Measurements from ENCODE around the gene MEIOB.
"Not testable (repeated sequence)": the region's sequence is repeated elsewhere in the genome, so short reads cannot be mapped to it uniquely, and the experiment has no call there.

The MEIOB gene

GRCh38 chr16:1808691-1809090, 63.3 kb downstream of the MEIOB start:
- no peak overlapping the region for H3K4me3 ChIP-seq (ENCODE audit: low read depth, low read length)
- in situ Hi-C loops (cut with HindIII; ENCODE audit: low sequenced_read_pairs): no loop called here
- TF ChIP-seq, protein P1, sequence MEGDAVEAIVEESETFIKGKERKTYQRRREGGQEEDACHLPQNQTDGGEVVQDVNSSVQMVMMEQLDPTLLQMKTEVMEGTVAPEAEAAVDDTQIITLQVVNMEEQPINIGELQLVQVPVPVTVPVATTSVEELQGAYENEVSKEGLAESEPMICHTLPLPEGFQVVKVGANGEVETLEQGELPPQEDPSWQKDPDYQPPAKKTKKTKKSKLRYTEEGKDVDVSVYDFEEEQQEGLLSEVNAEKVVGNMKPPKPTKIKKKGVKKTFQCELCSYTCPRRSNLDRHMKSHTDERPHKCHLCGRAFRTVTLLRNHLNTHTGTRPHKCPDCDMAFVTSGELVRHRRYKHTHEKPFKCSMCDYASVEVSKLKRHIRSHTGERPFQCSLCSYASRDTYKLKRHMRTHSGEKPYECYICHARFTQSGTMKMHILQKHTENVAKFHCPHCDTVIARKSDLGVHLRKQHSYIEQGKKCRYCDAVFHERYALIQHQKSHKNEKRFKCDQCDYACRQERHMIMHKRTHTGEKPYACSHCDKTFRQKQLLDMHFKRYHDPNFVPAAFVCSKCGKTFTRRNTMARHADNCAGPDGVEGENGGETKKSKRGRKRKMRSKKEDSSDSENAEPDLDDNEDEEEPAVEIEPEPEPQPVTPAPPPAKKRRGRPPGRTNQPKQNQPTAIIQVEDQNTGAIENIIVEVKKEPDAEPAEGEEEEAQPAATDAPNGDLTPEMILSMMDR (IDR thresholded peaks at IDR 0.05; ENCODE audit: low read depth, low read length, missing control alignments): no peak
- no peak for DNase-seq (ENCODE audit: low read depth)

GRCh38 chr16:1807626-1808025, 64.3 kb downstream of the MEIOB start:
- TF ChIP-seq, protein P1 (IDR thresholded peaks at IDR 0.05; ENCODE audit: low read depth, low read length, missing control alignments): no peak
- in situ Hi-C loops (cut with HindIII; ENCODE audit: low sequenced_read_pairs): no loop called here
- DNase-seq (ENCODE audit: low read depth): no peak
- H3K4me3 ChIP-seq (ENCODE audit: low read depth, low read length): no peak overlapping the region

GRCh38 chr16:1800701-1801100, 71.3 kb downstream of the MEIOB start:
- no peak overlapping the region for H3K4me3 ChIP-seq (ENCODE audit: low read depth, low read length)
- TF ChIP-seq, protein P1 (IDR thresholded peaks at IDR 0.05; ENCODE audit: low read depth, low read length, missing control alignments): no peak
- in situ Hi-C loops (cut with HindIII; ENCODE audit: low sequenced_read_pairs): no loop called here
- DNase-seq (ENCODE audit: low read depth): no peak

GRCh38 chr16:1799263-1799662, 72.7 kb downstream of the MEIOB start:
- DNase-seq (ENCODE audit: low read depth); in situ Hi-C loops (cut with HindIII; ENCODE audit: low sequenced_read_pairs); H3K4me3 ChIP-seq (ENCODE audit: low read depth, low read length): not testable (repeated sequence)

- TF ChIP-seq, protein P1 (IDR thresholded peaks at IDR 0.05; ENCODE audit: low read depth, low read length, missing control alignments): no peak
- no peak overlapping the region for H3K4me3 ChIP-seq (ENCODE audit: low read depth, low read length)
- in situ Hi-C loops (cut with HindIII; ENCODE audit: low sequenced_read_pairs): no loop called here
- no peak for DNase-seq (ENCODE audit: low read depth)
Measured at GRCh38 chr16:1794908-1795666, 76.9 kb downstream of the MEIOB start.

- DNase-seq (ENCODE audit: low read depth): no peak
- TF ChIP-seq, protein P1 (IDR thresholded peaks at IDR 0.05; ENCODE audit: low read depth, low read length, missing control alignments): no peak
- in situ Hi-C loops (cut with HindIII; ENCODE audit: low sequenced_read_pairs): no loop called here
- H3K4me3 ChIP-seq (ENCODE audit: low read depth, low read length): no peak overlapping the region
Measured at GRCh38 chr16:1794221-1794871, 77.6 kb downstream of the MEIOB start.

GRCh38 chr16:1793578-1794220, 78.3 kb downstream of the MEIOB start, which contains the start of gene IGFALS:
Gene IGFALS (minus strand): TSS chr16:1793705. CDS start chr16:1793652, 53 bp downstream.
- no peak for DNase-seq (ENCODE audit: low read depth)
- H3K4me3 ChIP-seq (ENCODE audit: low read depth, low read length): no peak within 1 kb of the TSS
- TF ChIP-seq, protein P1 (IDR thresholded peaks at IDR 0.05; ENCODE audit: low read depth, low read length, missing control alignments): no peak
- in situ Hi-C loops (cut with HindIII; ENCODE audit: low sequenced_read_pairs): no loop called here
